ENCODE measurements around the gene VAMP7.

- TF ChIP-seq CTCF (optimal IDR thresholded peaks at IDR 0.05 in 1 of 3, IDR thresholded peaks at IDR 0.05 in 1 of 3, conservative IDR thresholded peaks at IDR 0.05 in 1 of 3; ENCODE audit: extremely low read depth in 1 of 3, insufficient read depth in 2 of 3, low read length in 3 of 3) (no peak), EZH2 (IDR thresholded peaks at IDR 0.05; ENCODE audit: low read length) (no peak)
Measured at GRCh38 chrX:155873188-155873587, 8.0 kb upstream of the VAMP7 start.

Measured in keratinocyte (primary cell).